DLD1 (cell line): ENCODE results near the gene EIF4E1B.

Experiments used
- in situ Hi-C: cut with HindIII; loops from 2 replicates; pipeline ENCODE4 v1.10.0; 2017; ENCODE audit warnings: low sequenced_read_pairs

The EIF4E1B gene

GRCh38 chr5:176625966-176626875 lies 4.3 kb upstream of the EIF4E1B start:
- in situ Hi-C loops: no loop called here

- in situ Hi-C loops: no loop called here
These were observed 3.6 kb upstream of the EIF4E1B start for GRCh38 chr5:176626876-176627236.

- in situ Hi-C loops: no loop called here
These were observed 2.9 kb upstream of the EIF4E1B start for GRCh38 chr5:176627582-176627981.

GRCh38 chr5:176628406-176629228 lies 1.9 kb upstream of the EIF4E1B start:
- in situ Hi-C loops: no loop called here

- in situ Hi-C loops: no loop called here
These were observed 1.1 kb upstream of the EIF4E1B start for GRCh38 chr5:176629317-176629852.

- in situ Hi-C loops: no loop called here
These were observed 277 bp downstream of the EIF4E1B start for GRCh38 chr5:176630681-176631222.

GRCh38 chr5:176631383-176632200 lies 1.1 kb downstream of the EIF4E1B start:
- in situ Hi-C loops: no loop called here

- in situ Hi-C loops: no loop called here
These were observed 2.3 kb downstream of the EIF4E1B start for GRCh38 chr5:176632745-176633144.

- in situ Hi-C loops: no loop called here
These were observed 3.1 kb downstream of the EIF4E1B start for GRCh38 chr5:176633598-176633997.

- in situ Hi-C loops: no loop called here
These were observed 6.0 kb downstream of the EIF4E1B start for GRCh38 chr5:176636426-176636825.

GRCh38 chr5:176637556-176637955 lies 7.1 kb downstream of the EIF4E1B start:
- in situ Hi-C loops: no loop called here

- in situ Hi-C loops: no loop called here
These were observed 8.0 kb downstream of the EIF4E1B start for GRCh38 chr5:176638437-176638836.

- in situ Hi-C loops: no loop called here
These were observed 8.7 kb downstream of the EIF4E1B start for GRCh38 chr5:176639208-176639607.

GRCh38 chr5:176639981-176640380 lies 9.5 kb downstream of the EIF4E1B start:
- in situ Hi-C loops: no loop called here

GRCh38 chr5:176640616-176641015 lies 10.1 kb downstream of the EIF4E1B start:
- in situ Hi-C loops: no loop called here

- in situ Hi-C loops: no loop called here
These were observed 12.4 kb downstream of the EIF4E1B start for GRCh38 chr5:176642675-176643490.

- in situ Hi-C loops: no loop called here
These were observed 13.2 kb downstream of the EIF4E1B start for GRCh38 chr5:176643491-176644219.

GRCh38 chr5:176644294-176644693 lies 13.8 kb downstream of the EIF4E1B start:
- in situ Hi-C loops: no loop called here
